ENCODE measurements around the gene GALNT5. TPM values are rescaled to one million over a fixed set of nuclear protein-coding genes. Genes with fewer than 3 reads are reported as not detected.
"Not testable (repeated sequence)": the region's sequence is repeated elsewhere in the genome, so short reads cannot be mapped to it uniquely, and the experiment has no call there.

Gene GALNT5
- total and polyA plus RNA-seq, 7 donors: under 0.01 to 9.4 (median 2.4) TPM; not detected in 1

- Histone ChIP-seq H3K36me3 (no peaks in the 10 kb centered on the region), H3K27ac (no peak overlapping the region), H3K4me3 (no peak overlapping the region), H3K4me1 (no peaks in the 10 kb centered on the region), H3K9me3 (no peaks in the 10 kb centered on the region), H3K27me3 (no peaks in the 10 kb centered on the region)
- intact Hi-C loops (cut with DNase I): no loop called here
- 77 to 79% methylated on average over 1 of the region's 1 CpG for WGBS, 2 donors
- no peak for DNase-seq
- TF ChIP-seq CTCF (IDR thresholded peaks at IDR 0.05): no peak
- TF ChIP-seq EP300 (IDR thresholded peaks at IDR 0.05): no peak
- TF ChIP-seq POLR2AphosphoS5 (IDR thresholded peaks at IDR 0.05): no peak
- TF ChIP-seq POLR2A (IDR thresholded peaks at IDR 0.05): no peak
These were observed 37.0 kb upstream of the GALNT5 start for GRCh38 chr2:157220502-157220901.

GRCh38 chr2:157221394-157221988 is 36.0 kb upstream of the GALNT5 start:
- WGBS, 2 donors: 79 to 85% methylated on average over 2 of the region's 2 CpGs
- intact Hi-C loops (cut with DNase I): no loop called here
- no peak overlapping the region for H3K4me3 ChIP-seq

GRCh38 chr2:157223624-157224205 is 33.8 kb upstream of the GALNT5 start:
- whole genome bisulfite sequencing, 2 donors: 86% methylated on average over 5 of the region's 5 CpGs
- Histone ChIP-seq H3K4me3 (no peak overlapping the region), H3K27me3 (no peaks in the 10 kb centered on the region), H3K9me3 (no peaks in the 10 kb centered on the region), H3K36me3 (no peaks in the 10 kb centered on the region), H3K4me1 (no peaks in the 10 kb centered on the region), H3K27ac (no peak overlapping the region)
- no peak for DNase-seq
- intact Hi-C loops (cut with DNase I): no loop called here
- TF ChIP-seq CTCF (IDR thresholded peaks at IDR 0.05): no peak
- TF ChIP-seq EP300 (IDR thresholded peaks at IDR 0.05): no peak
- no peak for TF ChIP-seq POLR2A (IDR thresholded peaks at IDR 0.05)
- TF ChIP-seq POLR2AphosphoS5 (IDR thresholded peaks at IDR 0.05): no peak

More at GRCh38 chr2:157221394-157221988, 36.0 kb upstream of the GALNT5 start:
- Histone ChIP-seq H3K36me3 (no peaks in the 10 kb centered on the region), H3K4me1 (no peaks in the 10 kb centered on the region), H3K9me3 (no peaks in the 10 kb centered on the region), H3K27me3 (no peaks in the 10 kb centered on the region), H3K27ac (no peak overlapping the region)
- DNase-seq: no peak
- no peak for TF ChIP-seq POLR2A (IDR thresholded peaks at IDR 0.05)
- no peak for TF ChIP-seq CTCF (IDR thresholded peaks at IDR 0.05)
- TF ChIP-seq POLR2AphosphoS5 (IDR thresholded peaks at IDR 0.05): no peak
- TF ChIP-seq EP300 (IDR thresholded peaks at IDR 0.05): no peak

- DNase-seq; intact Hi-C loops (cut with DNase I); H3K36me3 ChIP-seq; H3K4me3 ChIP-seq; H3K27ac ChIP-seq; H3K9me3 ChIP-seq; H3K4me1 ChIP-seq; H3K27me3 ChIP-seq: not testable (repeated sequence)
- 68 to 83% methylated on average over 2 of the region's 2 CpGs for WGBS, 2 donors
These were observed 33.1 kb upstream of the GALNT5 start for GRCh38 chr2:157224448-157224847.

- Histone ChIP-seq H3K4me1 (no peaks in the 10 kb centered on the region), H3K27ac (no peak overlapping the region), H3K27me3 (no peaks in the 10 kb centered on the region), H3K4me3 (no peak overlapping the region), H3K9me3 (no peaks in the 10 kb centered on the region), H3K36me3 (no peaks in the 10 kb centered on the region)
- DNase-seq: no peak
- 79 to 90% methylated on average over 1 of the region's 1 CpG for WGBS, 2 donors
- intact Hi-C loops (cut with DNase I): no loop called here
- TF ChIP-seq POLR2A (IDR thresholded peaks at IDR 0.05): no peak
- TF ChIP-seq EP300 (IDR thresholded peaks at IDR 0.05): no peak
- TF ChIP-seq POLR2AphosphoS5 (IDR thresholded peaks at IDR 0.05): no peak
- TF ChIP-seq CTCF (IDR thresholded peaks at IDR 0.05): no peak
These were observed 29.9 kb upstream of the GALNT5 start for GRCh38 chr2:157227592-157227991.

Data from sigmoid colon (tissue), 7 donors.